WERI-Rb-1 (cell line): ENCODE data around the gene GOSR2.

Source experiments
- DNase-seq: peaks from one replicate; pipeline ENCODE4 v3.0.0-alpha.2; 2020
- H3K27ac ChIP-seq: fragments of 250-450 bp; sonication (Bioruptor Pico); 2 replicates; pipeline ENCODE4 v1.5.1; 2020; ENCODE audit warnings: mild to moderate bottlenecking, moderate library complexity
- H3K27me3 ChIP-seq: fragments of 250-450 bp; sonication (Bioruptor Pico); 2 replicates; pipeline ENCODE4 v1.5.1; 2021; ENCODE audit warnings: mild to moderate bottlenecking, low read depth, moderate library complexity; ENCODE audit not compliant: insufficient read depth, severe bottlenecking
- H3K36me3 ChIP-seq: fragments of 250-450 bp; sonication (Bioruptor Pico); 2 replicates; pipeline ENCODE4 v1.5.1; 2020; ENCODE audit warnings: mild to moderate bottlenecking, moderate library complexity
- H3K4me3 ChIP-seq: 2 replicates; pipeline ENCODE4 v1.5.1; 2011; ENCODE audit warnings: low read depth, mild to moderate bottlenecking, control low read depth, low read length
- H3K9me3 ChIP-seq: fragments of 250-450 bp; sonication (Bioruptor Pico); 2 replicates; pipeline ENCODE4 v1.5.1; 2021; ENCODE audit warnings: mild to moderate bottlenecking, moderate library complexity; ENCODE audit not compliant: severe bottlenecking
- CTCF ChIP-seq: IDR thresholded peaks from 2 replicates; pipeline ENCODE4 v1.5.1; 2011; ENCODE audit warnings: low read depth, mild to moderate bottlenecking, control low read depth, inconsistent platforms, low read length

Gene GOSR2

DNA sequence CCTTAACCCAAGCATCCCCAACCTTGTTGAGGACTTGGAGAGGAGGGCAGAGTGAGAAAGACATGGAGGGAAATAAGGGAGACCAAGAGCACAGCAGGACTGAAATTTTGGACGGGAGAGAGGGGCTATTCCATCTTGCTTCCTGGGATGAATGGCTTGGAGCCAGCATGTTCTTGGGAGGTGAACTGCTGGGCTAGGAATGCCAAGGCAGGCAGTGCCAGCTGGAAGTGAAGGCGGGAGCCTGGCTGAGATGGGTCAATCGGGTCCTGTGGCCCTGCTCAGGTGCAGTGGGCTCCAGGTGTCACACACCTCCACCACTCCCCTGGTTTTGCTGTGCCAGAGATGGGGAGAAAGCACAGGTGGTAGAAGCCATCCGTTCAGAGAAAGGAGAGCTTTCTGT is 46.0 kb upstream of the GOSR2 start:
- no peak for TF ChIP-seq CTCF
- Histone ChIP-seq H3K27ac (no peak overlapping the region), H3K4me3 (no peak overlapping the region), H3K9me3 (no peaks in the 10 kb centered on the region), H3K36me3 (no peaks in the 10 kb centered on the region), H3K27me3 (no peaks in the 10 kb centered on the region)
- DNase-seq = no peak

DNA sequence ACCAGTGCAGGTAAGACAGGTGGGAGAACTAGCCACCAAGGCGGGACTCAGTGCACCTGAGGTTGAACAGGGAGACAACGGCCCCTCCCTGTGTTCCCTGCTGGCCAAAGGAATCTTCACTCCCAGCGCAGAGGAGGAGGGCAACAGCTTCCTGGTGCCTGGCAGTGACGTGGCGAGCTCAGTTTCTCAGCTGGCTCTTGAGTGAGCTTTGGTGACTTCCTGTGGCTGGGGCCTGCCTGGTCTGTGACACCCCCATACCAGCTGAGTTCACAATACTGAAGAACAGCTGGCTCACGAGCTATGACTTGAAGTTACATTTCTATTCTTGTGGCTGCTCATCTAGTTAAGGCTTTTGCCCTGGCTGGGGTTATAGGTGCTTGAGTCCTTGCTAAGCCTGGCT is 45.5 kb upstream of the GOSR2 start:
- Histone ChIP-seq H3K27me3 (no peaks in the 10 kb centered on the region), H3K9me3 (no peaks in the 10 kb centered on the region), H3K27ac (no peak overlapping the region), H3K36me3 (no peaks in the 10 kb centered on the region), H3K4me3 (no peak overlapping the region)
- no peak for DNase-seq
- TF ChIP-seq CTCF = no peak

- no peak for DNase-seq
- H3K36me3 ChIP-seq = no peaks in the 10 kb centered on the region
- no peak overlapping the region for H3K4me3 ChIP-seq
- no peaks in the 10 kb centered on the region for H3K9me3 ChIP-seq
- H3K27ac ChIP-seq = no peak overlapping the region
- TF ChIP-seq CTCF = no peak
- no peaks in the 10 kb centered on the region for H3K27me3 ChIP-seq
Observed at GRCh38 chr17:46878055-46878454, 44.9 kb upstream of the GOSR2 start.

GRCh38 chr17:46879101-46879500 is 43.9 kb upstream of the GOSR2 start:
- TF ChIP-seq CTCF = no peak
- Histone ChIP-seq H3K27ac (no peak overlapping the region), H3K27me3 (no peaks in the 10 kb centered on the region), H3K36me3 (no peaks in the 10 kb centered on the region), H3K4me3 (no peak overlapping the region), H3K9me3 (no peaks in the 10 kb centered on the region)
- no peak for DNase-seq

DNA sequence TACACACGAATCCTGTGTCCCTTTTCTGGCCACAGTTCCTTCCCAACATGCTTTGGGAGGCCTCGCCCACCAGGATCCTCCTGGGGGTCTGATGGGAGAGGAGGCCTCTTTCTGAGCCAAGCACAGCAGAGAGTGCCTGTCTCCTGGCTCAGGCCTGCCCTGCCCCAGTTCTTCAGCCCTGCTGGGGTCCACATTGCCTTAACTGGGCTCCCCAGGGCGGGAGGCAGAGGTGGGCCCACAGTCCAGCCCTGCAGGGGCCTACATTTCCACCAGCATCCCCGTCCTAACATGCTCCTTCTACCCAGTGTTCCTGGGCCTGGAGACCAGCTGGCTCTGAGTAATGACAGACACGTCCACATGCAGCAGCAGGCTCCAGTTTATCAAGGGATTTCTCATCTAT is 41.9 kb upstream of the GOSR2 start:
- Histone ChIP-seq H3K27ac (no peak overlapping the region), H3K9me3 (no peaks in the 10 kb centered on the region), H3K4me3 (no peak overlapping the region), H3K36me3 (no peaks in the 10 kb centered on the region), H3K27me3 (no peaks in the 10 kb centered on the region)
- TF ChIP-seq CTCF = no peak
- DNase-seq = no peak

- no peak overlapping the region for H3K27ac ChIP-seq
- H3K9me3 ChIP-seq = no peaks in the 10 kb centered on the region
- no peak overlapping the region for H3K4me3 ChIP-seq
- no peak for DNase-seq
- TF ChIP-seq CTCF = no peak; the same call in 1 of the 2 replicates
- H3K36me3 ChIP-seq = no peaks in the 10 kb centered on the region
- H3K27me3 ChIP-seq = no peaks in the 10 kb centered on the region
Observed at GRCh38 chr17:46882666-46883065, 40.3 kb upstream of the GOSR2 start.
